HG03565 (cell line): ENCODE data around the gene TMIGD3.

ENCODE experiments used
- ATAC-seq: cut with Tn5 transposase; IDR thresholded peaks from one replicate; pipeline ENCODE4 v1.9.1; 2021; ENCODE audit warnings: mild to moderate bottlenecking, moderate library complexity; ENCODE audit not compliant: unreplicated experiment

The TMIGD3 gene

GRCh38 chr1:111476761-111477309 lies 26.6 kb downstream of the TMIGD3 start:
- ATAC-seq: peak; percentile 58

DNA sequence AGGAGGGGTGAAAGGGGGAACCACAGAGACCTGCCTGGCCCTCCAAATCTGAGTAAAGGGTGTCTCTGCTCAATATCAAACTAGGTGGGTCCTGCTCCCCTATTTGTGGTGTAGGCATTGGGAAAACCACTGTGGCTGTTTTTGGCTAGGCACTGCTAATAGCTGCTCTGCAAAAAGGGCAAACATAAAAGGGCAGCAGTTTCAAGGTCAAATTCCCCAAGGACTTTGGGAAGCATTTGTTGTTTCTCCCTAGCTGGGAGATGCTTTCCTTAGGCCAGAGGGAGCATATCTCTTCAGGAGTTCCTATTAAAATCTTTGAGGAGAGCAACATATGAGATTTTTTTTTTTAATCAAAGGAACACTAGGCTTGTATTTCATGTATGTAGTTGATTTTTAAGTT lies 27.2 kb downstream of the TMIGD3 start:
- ATAC-seq: no peak

GRCh38 chr1:111475701-111476100 lies 27.7 kb downstream of the TMIGD3 start:
- ATAC-seq: peak; percentile 59

DNA sequence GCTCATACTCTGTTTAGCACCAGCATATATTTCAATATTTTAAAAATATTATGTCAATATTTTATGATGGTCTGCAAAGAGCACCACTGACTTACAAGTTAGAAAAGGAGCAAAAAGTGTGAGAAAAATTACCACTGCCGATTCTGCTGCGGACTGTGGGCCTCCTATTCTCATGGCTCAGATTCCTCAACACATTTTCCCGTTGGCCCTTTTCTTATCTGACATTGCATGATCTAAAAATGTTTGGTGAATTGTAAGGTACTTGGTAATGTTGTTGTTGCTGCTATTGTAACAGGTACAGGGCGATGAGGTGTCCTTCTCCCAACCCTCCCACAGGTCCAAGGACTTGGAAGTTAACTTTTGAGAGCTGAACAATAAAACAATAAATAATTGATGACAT lies 28.9 kb downstream of the TMIGD3 start:
- ATAC-seq: no peak

- no peak for ATAC-seq
Measured at GRCh38 chr1:111474106-111474505, 29.3 kb downstream of the TMIGD3 start.

GRCh38 chr1:111471538-111471937 lies 31.9 kb downstream of the TMIGD3 start:
- no peak for ATAC-seq

DNA sequence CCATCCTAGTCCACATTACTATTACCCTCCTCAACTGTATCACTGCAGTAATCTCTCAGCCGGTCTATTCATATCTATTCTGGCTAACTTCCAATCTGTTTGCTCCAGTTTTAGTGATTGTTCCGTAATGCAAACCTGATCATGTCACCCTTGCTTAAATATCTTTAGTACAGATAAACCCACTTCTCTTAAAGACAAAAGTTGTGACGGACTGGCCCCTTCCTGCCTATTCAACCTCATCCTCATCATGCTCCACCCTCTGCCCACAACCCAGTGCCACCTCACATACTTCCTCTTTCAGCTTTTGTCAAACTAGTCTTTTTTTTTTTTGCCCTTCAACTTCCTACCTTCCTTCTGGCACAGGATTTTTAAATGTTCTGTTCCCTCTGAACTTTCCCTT lies 32.4 kb downstream of the TMIGD3 start:
- ATAC-seq: no peak

- no peak for ATAC-seq
Measured at GRCh38 chr1:111470596-111470995, 32.8 kb downstream of the TMIGD3 start.

- ATAC-seq: no peak
Measured at GRCh38 chr1:111469539-111469938, 33.9 kb downstream of the TMIGD3 start.

- ATAC-seq: no peak
Measured at GRCh38 chr1:111468717-111469100, 34.7 kb downstream of the TMIGD3 start.

DNA sequence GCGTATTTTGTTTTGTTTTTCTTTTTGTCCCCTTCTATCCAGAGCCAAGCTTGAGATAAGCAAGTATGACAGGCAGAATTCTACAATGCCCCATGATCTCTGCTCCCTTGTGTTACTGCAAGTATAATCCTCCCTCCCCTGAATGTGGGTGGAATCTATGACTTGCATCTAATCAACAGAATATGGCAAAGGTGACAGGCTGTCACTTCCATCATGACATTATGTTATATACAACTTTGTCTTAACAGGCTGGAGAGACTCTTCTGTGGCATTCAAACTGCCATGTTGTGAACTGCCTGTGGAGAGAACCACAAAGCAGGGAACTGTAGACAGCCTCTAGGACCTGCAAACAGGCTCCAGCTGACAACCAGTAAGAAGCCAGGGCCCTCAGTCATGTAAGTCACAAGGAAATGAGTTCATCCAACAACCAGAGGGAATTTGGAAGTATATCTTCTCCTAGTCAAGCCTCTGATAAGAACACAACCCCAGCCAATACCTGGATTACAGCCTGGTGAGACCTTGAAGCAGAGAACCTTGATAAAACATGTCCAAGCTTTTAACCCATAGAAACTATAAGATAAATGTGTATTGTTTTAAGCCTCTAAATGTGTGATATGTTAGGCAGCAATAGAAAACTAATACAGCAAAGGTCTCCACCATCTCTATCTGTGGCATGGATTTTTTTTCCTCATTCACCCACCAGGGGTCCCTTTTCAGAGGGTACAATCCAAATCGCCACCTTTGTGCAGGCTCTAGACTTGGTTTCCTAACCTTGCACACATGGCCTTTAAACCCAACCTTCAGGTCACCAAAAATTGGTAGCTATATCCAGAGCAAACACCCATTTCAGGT lies 35.3 kb downstream of the TMIGD3 start:
- ATAC-seq: no peak

DNA sequence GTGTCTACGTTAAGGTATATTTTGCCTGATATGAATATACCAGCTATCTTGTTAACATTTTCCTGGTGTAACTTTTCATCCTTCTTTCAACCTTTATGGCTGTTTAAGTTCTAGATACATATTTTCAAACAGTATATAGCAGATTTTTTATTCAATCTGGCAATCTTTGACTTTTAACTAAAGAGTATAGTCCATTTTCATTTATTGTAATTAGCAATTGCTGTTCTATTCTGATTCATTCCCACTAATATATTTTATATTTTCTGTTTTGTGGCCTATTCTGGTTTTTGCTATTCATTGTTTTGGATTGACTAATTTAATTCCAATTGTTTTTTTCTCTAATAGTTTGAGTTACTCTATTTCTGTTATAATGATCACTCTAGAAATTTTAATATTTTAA lies 37.0 kb downstream of the TMIGD3 start:
- no peak for ATAC-seq

DNA sequence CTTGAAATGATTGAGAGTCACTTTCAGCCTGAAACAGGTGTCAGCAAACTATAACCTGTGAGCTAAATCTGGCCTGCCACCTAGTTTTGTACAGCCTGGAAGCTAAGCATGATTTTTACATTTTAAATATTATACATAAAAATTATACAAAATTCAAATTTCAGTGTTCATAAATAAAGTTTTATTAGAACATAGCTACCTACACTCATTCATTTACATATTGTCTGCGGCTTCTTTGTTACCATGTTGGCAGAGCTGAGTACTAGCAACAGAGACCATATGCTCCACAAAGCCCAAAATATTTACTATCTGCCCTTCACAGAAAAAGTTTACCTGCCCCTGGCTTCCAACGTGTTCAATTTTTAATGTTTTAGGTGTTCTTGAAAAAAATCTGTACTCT lies 37.7 kb downstream of the TMIGD3 start:
- no peak for ATAC-seq

GRCh38 chr1:111463029-111463683 lies 40.3 kb downstream of the TMIGD3 start:
- no peak for ATAC-seq

DNA sequence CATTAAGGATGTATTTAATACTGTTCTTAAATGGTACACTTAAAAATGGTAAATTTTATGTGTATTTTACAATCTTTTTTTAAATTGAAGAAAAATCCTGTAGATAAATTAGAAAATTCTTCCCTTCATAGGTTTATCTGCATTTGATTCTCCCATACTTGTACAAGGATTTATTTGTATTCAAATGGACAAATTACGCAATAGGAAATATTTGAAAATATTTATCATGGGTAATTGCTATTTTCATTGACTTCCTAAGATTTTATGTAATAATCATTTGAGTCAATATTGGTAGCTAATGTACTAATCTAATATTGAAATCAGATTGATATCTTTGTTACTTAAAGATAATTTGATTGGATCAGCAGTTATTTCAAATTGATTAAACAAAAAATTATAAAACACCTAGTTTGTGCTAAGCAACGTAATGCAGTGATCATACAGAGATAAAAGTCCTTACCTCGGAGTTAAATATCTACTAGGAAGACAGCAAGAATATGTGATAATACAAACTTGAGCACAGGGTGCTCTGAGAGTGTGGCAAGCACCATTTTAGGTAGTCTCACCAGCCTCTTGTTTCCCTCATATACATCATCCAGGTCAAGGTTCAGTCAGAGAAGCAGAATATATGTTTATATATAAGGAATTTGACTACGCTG lies 40.9 kb downstream of the TMIGD3 start:
- ATAC-seq: no peak

- no peak for ATAC-seq
Measured at GRCh38 chr1:111461765-111462164, 41.7 kb downstream of the TMIGD3 start.

DNA sequence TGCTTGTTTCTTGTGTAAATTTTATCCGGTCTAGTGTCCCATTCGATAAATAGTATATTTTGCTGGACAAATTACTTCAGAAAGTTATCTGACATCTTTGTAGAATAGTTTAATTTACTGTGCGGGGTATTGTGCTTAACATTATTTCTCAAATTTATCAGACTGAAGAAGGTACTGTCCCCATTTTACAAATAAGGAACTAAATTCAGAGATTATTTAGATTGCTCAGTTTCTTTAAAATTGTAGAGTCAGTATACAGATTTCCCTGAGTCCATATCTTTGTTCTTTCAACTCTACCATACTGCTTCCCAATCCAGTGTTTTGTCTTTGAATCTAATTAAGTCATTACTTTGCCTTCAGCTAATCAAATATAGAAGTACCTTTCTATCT lies 47.8 kb downstream of the TMIGD3 start:
- ATAC-seq: no peak

GRCh38 chr1:111454859-111455641 lies 48.4 kb downstream of the TMIGD3 start:
- ATAC-seq: no peak

DNA sequence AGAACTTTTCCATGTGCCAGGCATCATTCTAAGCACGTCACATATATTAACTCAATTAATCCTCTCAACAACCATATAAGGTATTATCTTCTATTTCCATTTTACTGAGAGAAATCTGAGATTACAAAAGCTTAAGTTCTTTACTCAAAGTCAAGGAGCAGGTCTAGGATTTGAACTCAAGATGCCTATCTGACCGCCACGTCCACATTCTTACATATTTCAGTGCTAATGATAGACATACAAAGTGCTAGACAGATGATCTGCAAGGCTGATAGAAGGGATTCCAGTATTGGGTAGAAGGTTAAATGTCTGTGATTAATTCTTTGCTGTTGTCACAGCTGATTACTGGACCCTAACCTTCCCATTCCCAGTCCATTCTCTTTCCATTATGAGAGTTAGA lies 49.7 kb downstream of the TMIGD3 start:
- ATAC-seq: no peak

GRCh38 chr1:111452581-111452980 lies 50.9 kb downstream of the TMIGD3 start:
- ATAC-seq: no peak

DNA sequence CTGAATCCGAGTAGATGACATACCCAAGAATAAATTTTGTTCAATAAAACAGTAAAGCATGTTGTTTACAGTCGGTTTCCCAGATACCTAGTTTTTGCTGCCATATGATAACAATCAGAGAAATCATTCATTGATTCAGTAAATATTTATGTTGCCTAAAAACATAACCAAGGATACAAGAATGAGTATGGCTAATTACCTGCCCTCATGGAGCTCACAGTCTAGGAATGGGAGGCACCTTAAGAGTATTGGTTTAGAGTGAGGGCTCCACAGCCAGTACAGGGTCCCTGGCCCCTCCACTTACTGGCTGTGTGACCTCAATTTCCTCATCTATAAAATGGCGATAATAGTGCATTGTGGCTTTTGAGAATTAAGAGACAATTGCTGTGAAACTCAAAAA lies 53.2 kb downstream of the TMIGD3 start:
- no peak for ATAC-seq
